ENCODE measurements around the gene DPY19L1.

DNA sequence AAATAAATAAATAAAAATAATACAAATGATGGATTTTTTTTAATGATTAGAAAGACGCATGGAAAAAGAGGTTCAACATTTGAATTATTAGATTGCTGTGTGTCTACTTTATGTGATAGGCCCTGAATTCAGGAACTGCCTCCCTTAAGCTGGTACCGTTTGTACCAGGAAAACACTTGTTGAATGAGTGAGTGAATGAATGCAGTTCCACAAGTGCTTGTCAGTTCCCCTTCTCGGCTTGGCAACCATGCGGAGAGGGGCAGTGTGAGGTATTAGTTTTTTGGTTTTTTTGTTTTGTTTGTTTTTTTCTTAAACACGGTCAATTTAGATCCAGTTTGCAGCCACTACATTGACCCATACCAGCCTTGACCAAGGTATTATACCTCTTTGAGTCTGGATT is 2.1 kb upstream of the DPY19L1 start:
- TF ChIP-seq, protein P1, sequence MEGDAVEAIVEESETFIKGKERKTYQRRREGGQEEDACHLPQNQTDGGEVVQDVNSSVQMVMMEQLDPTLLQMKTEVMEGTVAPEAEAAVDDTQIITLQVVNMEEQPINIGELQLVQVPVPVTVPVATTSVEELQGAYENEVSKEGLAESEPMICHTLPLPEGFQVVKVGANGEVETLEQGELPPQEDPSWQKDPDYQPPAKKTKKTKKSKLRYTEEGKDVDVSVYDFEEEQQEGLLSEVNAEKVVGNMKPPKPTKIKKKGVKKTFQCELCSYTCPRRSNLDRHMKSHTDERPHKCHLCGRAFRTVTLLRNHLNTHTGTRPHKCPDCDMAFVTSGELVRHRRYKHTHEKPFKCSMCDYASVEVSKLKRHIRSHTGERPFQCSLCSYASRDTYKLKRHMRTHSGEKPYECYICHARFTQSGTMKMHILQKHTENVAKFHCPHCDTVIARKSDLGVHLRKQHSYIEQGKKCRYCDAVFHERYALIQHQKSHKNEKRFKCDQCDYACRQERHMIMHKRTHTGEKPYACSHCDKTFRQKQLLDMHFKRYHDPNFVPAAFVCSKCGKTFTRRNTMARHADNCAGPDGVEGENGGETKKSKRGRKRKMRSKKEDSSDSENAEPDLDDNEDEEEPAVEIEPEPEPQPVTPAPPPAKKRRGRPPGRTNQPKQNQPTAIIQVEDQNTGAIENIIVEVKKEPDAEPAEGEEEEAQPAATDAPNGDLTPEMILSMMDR (conservative IDR thresholded peaks at IDR 0.05): no peak
- TF ChIP-seq ZFX (IDR thresholded peaks at IDR 0.05): no peak

Data from C4-2B (cell line).